Endothelial cell of umbilical vein (primary cell): ENCODE data around the gene NDST4. TPM values are rescaled to one million over a fixed set of nuclear protein-coding genes. Genes with fewer than 3 reads are reported as not detected.

ENCODE experiments used
- Bru-seq: library from RNA; stranded (reverse); fragments of 400-500 nt; gene quantifications from one replicate; lab custom pipeline; 2021; lab: Mats Ljungman, UMichigan
- BruChase-seq, 2 experiments: library from RNA; stranded (reverse); fragments of 400-500 nt; gene quantifications; one replicate each; lab custom pipeline; 2021; lab: Mats Ljungman, UMichigan
- BruUV-seq: library from RNA; stranded (reverse); fragments of 400-500 nt; replicated peaks from 2 replicates; lab custom pipeline; 2021; lab: Mats Ljungman, UMichigan
- CTCF ChIA-PET: fragments of 300-600, 350-600 bp; sonication (Branson Sonifier 250); formaldehyde crosslinking; loops from one replicate; lab custom pipeline; 2021; ENCODE audit warnings: antibody characterized with exemption, inconsistent platforms; lab: Charles Lee
- POLR2A ChIA-PET: fragments of 300-600, 350-600 bp; sonication (Branson Sonifier 250); formaldehyde crosslinking; loops from one replicate; lab custom pipeline; 2021; ENCODE audit warnings: antibody characterized with exemption, inconsistent platforms; lab: Charles Lee
- DNase-seq: peaks from one replicate; pipeline ENCODE4 v3.0.0-alpha.2; 2011; ENCODE audit warnings: low read depth, low spot score
- FAIRE-seq: peaks from 2 replicates; lab custom pipeline; 2011; peaks lifted over from hg19 to GRCh38; lab: Jason Lieb, UNC
- H2AFZ ChIP-seq: 2 replicates; pipeline ENCODE4 v1.6.0; 2012; ENCODE audit warnings: low read depth, low read length, control low read depth, inconsistent platforms
- H3K27ac ChIP-seq: 2 replicates; pipeline ENCODE4 v1.5.1; 2011; ENCODE audit warnings: low read depth, mild to moderate bottlenecking, control low read depth, low read length, moderate library complexity; ENCODE audit not compliant: insufficient read depth
- H3K27me3 ChIP-seq, 2 experiments: 2 replicates each; pipeline versions ENCODE4 v1.6.0 to v1.6.1; 2011; ENCODE audit warnings: low read length in 2 of 2, mixed read lengths in 1 of 2; ENCODE audit not compliant: control insufficient read depth in 2 of 2, insufficient read depth in 2 of 2
- H3K36me3 ChIP-seq, 2 experiments: 2 replicates in 1 of 2; 3 replicates in 1 of 2; pipeline ENCODE4 v1.5.1; 2011; ENCODE audit warnings: low read length in 2 of 2, mild to moderate bottlenecking in 1 of 2, moderate library complexity in 1 of 2; ENCODE audit not compliant: control insufficient read depth in 2 of 2, insufficient read depth in 2 of 2; ENCODE audit errors: extremely low read depth in 1 of 2
- H3K4me1 ChIP-seq: 3 replicates; pipeline ENCODE4 v1.5.1; 2011; ENCODE audit warnings: mild to moderate bottlenecking, low read length; ENCODE audit not compliant: control insufficient read depth, insufficient read depth; ENCODE audit errors: extremely low read depth
- H3K4me2 ChIP-seq: 2 replicates; pipeline ENCODE4 v1.6.1; 2011; ENCODE audit warnings: low read length, control low read depth, mixed read lengths; ENCODE audit not compliant: insufficient read depth
- H3K4me3 ChIP-seq, 3 experiments: fragments of 200-600 bp in 1 of 3; sonication (generic), shearing (Covaris generic) in 1 of 3; replicated peaks in 1 of 3; 2 replicates each; pipeline ENCODE4 v1.5.1; 2011 to 2016; ENCODE audit warnings: control low read depth in 3 of 3, low read length in 3 of 3, mild to moderate bottlenecking in 2 of 3, inconsistent platforms in 1 of 3, low read depth in 1 of 3, moderate library complexity in 1 of 3; ENCODE audit not compliant: insufficient read depth in 1 of 3
- H3K79me2 ChIP-seq: 2 replicates; pipeline ENCODE4 v1.6.0; 2012; ENCODE audit warnings: low read length, inconsistent platforms; ENCODE audit not compliant: control insufficient read depth, insufficient read depth
- H3K9ac ChIP-seq: replicated peaks from 2 replicates; pipeline ENCODE3; 2011; ENCODE audit warnings: low read length, control low read depth; ENCODE audit not compliant: insufficient read depth; ENCODE audit errors: extremely low read depth
- H3K9me1 ChIP-seq: replicated peaks from 3 replicates; pipeline ENCODE4 v1.6.0; 2011; ENCODE audit warnings: mild to moderate bottlenecking, low read length; ENCODE audit not compliant: control insufficient read depth, insufficient read depth; ENCODE audit errors: extremely low read depth
- H3K9me3 ChIP-seq: replicated peaks from 2 replicates; pipeline ENCODE4 v1.5.1; 2012; ENCODE audit warnings: low read length, inconsistent platforms; ENCODE audit not compliant: control insufficient read depth, insufficient read depth
- H4K20me1 ChIP-seq: replicated peaks from 2 replicates; pipeline ENCODE3; 2011; ENCODE audit warnings: mild to moderate bottlenecking, low read length; ENCODE audit not compliant: control insufficient read depth, insufficient read depth; ENCODE audit errors: extremely low read depth
- CTCF ChIP-seq, 2 donors: IDR thresholded peaks; 1 replicate in 1 of 2; 2 replicates in 1 of 2; pipeline ENCODE4 v1.5.1; 2011; ENCODE audit warnings: low read length in 2 of 2, mild to moderate bottlenecking in 2 of 2, moderate library complexity in 2 of 2, control low read depth in 1 of 2, inconsistent platforms in 1 of 2, low read depth in 1 of 2; ENCODE audit not compliant: insufficient read depth in 1 of 2; ENCODE audit errors: extremely low read depth in 1 of 2
- EZH2 ChIP-seq: IDR thresholded peaks from 2 replicates; pipeline ENCODE4 v1.6.1; 2012; ENCODE audit warnings: borderline replicate concordance, low read depth, mild to moderate bottlenecking, moderate library complexity, low read length, inconsistent platforms; ENCODE audit not compliant: severe bottlenecking
- FOS ChIP-seq: IDR thresholded peaks from 2 replicates; pipeline ENCODE4 v1.6.1; 2011; ENCODE audit warnings: mild to moderate bottlenecking, low read length, moderate library complexity, borderline replicate concordance; ENCODE audit not compliant: insufficient read depth
- GATA2 ChIP-seq: IDR thresholded peaks from 2 replicates; pipeline ENCODE4 v1.7.0; 2011; ENCODE audit warnings: low read depth, mild to moderate bottlenecking, moderate library complexity, mixed read lengths, low read length; ENCODE audit not compliant: insufficient read length, insufficient read depth
- JUN ChIP-seq: IDR thresholded peaks from 2 replicates; pipeline ENCODE4 v1.6.1; 2011; ENCODE audit warnings: borderline replicate concordance, low read depth; ENCODE audit not compliant: insufficient read length, insufficient read depth
- MAX ChIP-seq: IDR thresholded peaks from 2 replicates; pipeline ENCODE4 v1.6.1; 2011; ENCODE audit not compliant: insufficient read depth, insufficient read length
- MYC ChIP-seq: IDR thresholded peaks from one replicate; pipeline ENCODE4 v1.6.1; 2011; ENCODE audit warnings: mild to moderate bottlenecking, low read depth, low read length
- POLR2A ChIP-seq: IDR thresholded peaks from 2 replicates; pipeline ENCODE4 v1.6.1; 2012; ENCODE audit warnings: low read depth, mild to moderate bottlenecking, control low read depth, low read length
- POLR2AphosphoS5 ChIP-seq: IDR thresholded peaks from 2 replicates; pipeline ENCODE4 v1.6.1; 2012; ENCODE audit warnings: low read depth, mild to moderate bottlenecking, control low read depth, low read length, moderate library complexity; ENCODE audit not compliant: insufficient read depth
- dilution Hi-C: fragments of 300-500 bp; cut with MboI; formaldehyde crosslinking; loops from one replicate; pipeline ENCODE4 v1.15.0; 2019; ENCODE audit warnings: low sequenced_read_pairs; ENCODE audit not compliant: extremely low pct_ligation_motif_present
- intact Hi-C: fragments of 100-400 bp; cut with micrococcal nuclease; formaldehyde crosslinking; loops from one replicate; pipeline ENCODE4 v1.10.0; 2022
- long read RNA-seq: library from polyadenylated mRNA; stranded (forward); transcript quantifications from one replicate; pipeline ENCODE4 v2.0.0, GENCODE V29; 2021
- polyA minus RNA-seq, 3 experiments: library from RNA; depleted of rRNA, polyadenylated mRNA; stranded (reverse); fragments of >200 nt; gene quantifications; 1 replicate in 1 of 3; 2 replicates in 2 of 3; pipeline ENCODE4 v1.2.3, GENCODE V29; 2011
- polyA plus RNA-seq, 4 experiments: library from polyadenylated mRNA; depleted of rRNA in 3 of 4; stranded (reverse) in 3 of 4; unstranded in 1 of 4; fragments of >200 nt; gene quantifications; 2 replicates each; pipeline versions ENCODE4 v1.2.1 to v1.2.3, GENCODE V29; 2011 to 2012; ENCODE audit warnings: missing spikeins in 1 of 4
- total RNA-seq: library from RNA; stranded (reverse); gene quantifications from 2 replicates; pipeline ENCODE4 v1.2.3, GENCODE V29; 2021

Gene NDST4
- total RNA-seq (not detected in 2 replicates), polyA plus RNA-seq (not detected in 2 replicates), polyA minus RNA-seq (not detected in 2 replicates), Bru-seq, nascent RNA (not detected), BruChase-seq, experiment 1, labeled RNA remaining after a 6-hour chase (not detected), BruChase-seq, experiment 2, labeled RNA remaining after a 2-hour chase (not detected)
- not detected in 2 replicates for polyA plus RNA-seq (2011; cell fraction: cytosol; rRNA removed)
- polyA plus RNA-seq (2011; cell fraction: nucleus; rRNA removed), result not detected in 2 replicates
- not detected in 2 replicates for polyA plus RNA-seq (2012)
- 3.8 TPM for polyA minus RNA-seq (2011; cell fraction: cytosol; rRNA and poly(A)+ RNA removed)
- not detected in 2 replicates for polyA minus RNA-seq (2011; cell fraction: nucleus; rRNA and poly(A)+ RNA removed)
- long read RNA-seq, result 0 reads

GRCh38 chr4:115113506-115114106 lies at the start of gene NDST4:
NDST4 (minus strand) TSS chr4:115113620; CDS start chr4:115077036, 36,584 bp downstream.
- Histone ChIP-seq H3K36me3 (no peaks in the 10 kb centered on the region), H3K27ac (no peak within 1 kb of the TSS), H4K20me1 (no peaks in the 10 kb centered on the region), H3K4me3 (no peak within 1 kb of the TSS), H3K4me2 (no peak within 1 kb of the TSS), H3K27me3 (no peaks in the 10 kb centered on the region), H2AFZ (no peak within 1 kb of the TSS), H3K79me2 (no peaks in the 10 kb centered on the region), H3K9me1 (no peaks in the 10 kb centered on the region), H3K9me3 (no peaks in the 10 kb centered on the region), H3K4me1 (no peaks in the 10 kb centered on the region), H3K9ac (no peak within 1 kb of the TSS)
- dilution Hi-C loops, result no loop called here
- DNase-seq, result no peak
- TF ChIP-seq JUN, result no peak
- TF ChIP-seq POLR2A, result no peak
- no peak for TF ChIP-seq CTCF (IDR thresholded peaks at IDR 0.05; ENCODE audit: extremely low read depth in 1 of 2, insufficient read depth in 1 of 2, low read depth in 1 of 2, low read length in 2 of 2)
- no peak for TF ChIP-seq POLR2AphosphoS5
- no peak for TF ChIP-seq EZH2
- TF ChIP-seq MAX, result no peak
- no peak for TF ChIP-seq GATA2
- no peak for TF ChIP-seq MYC
- TF ChIP-seq FOS, result no peak
- ChIA-PET CTCF (no interaction called here), POLR2A (no interaction called here)
- intact Hi-C loops, result no loop called here
- FAIRE-seq, result no peak
- BruUV-seq, result no TSS peak
